Motor neuron (in vitro differentiated cells): ENCODE measurements around the gene AHSG. TPM values are rescaled to one million over a fixed set of nuclear protein-coding genes. Genes with fewer than 3 reads are reported as not detected.
"Not testable (repeated sequence)": the region's sequence is repeated elsewhere in the genome, so short reads cannot be mapped to it uniquely, and the experiment has no call there.

Experiments
- ATAC-seq, 8 experiments: fragments of 200-7000 bp; cut with Tn5 transposase; replicated peaks in 6 of 8; 2 replicates each; pipeline ENCODE4 v1.8.0; 2021; ENCODE audit warnings: mild to moderate bottlenecking in 8 of 8, moderate library complexity in 8 of 8
- H3K27ac ChIP-seq, 2 donors: fragments of 250-450 bp; sonication (Bioruptor Pico); 2 replicates each; pipeline ENCODE4 v1.9.0; 2021; ENCODE audit warnings: antibody characterized with exemption in 2 of 2, mild to moderate bottlenecking in 2 of 2, moderate library complexity in 1 of 2
- H3K4me1 ChIP-seq, 2 donors: fragments of 250-450 bp; sonication (Bioruptor Pico); replicated peaks in 1 of 2; 2 replicates each; pipeline ENCODE4 v1.6.1; 2021; ENCODE audit warnings: antibody characterized with exemption in 2 of 2, mild to moderate bottlenecking in 2 of 2, moderate library complexity in 1 of 2
- H3K4me3 ChIP-seq, 5 donors: fragments of 250-450 bp; sonication (Bioruptor Pico); 2 replicates each; pipeline ENCODE4 v1.9.0; 2021; ENCODE audit warnings: antibody characterized with exemption in 5 of 5, mild to moderate bottlenecking in 5 of 5, moderate library complexity in 4 of 5
- WGBS, 10 experiments: fragments of 450-650 bp; shearing (Covaris generic); methylation state at CpG; one replicate each; pipeline ENCODE4 v1.0.0; 2022; 5-methylcytosine and 5-hydroxymethylcytosine counted together
- in situ Hi-C, 9 experiments: fragments of 400-800 bp; cut with MboI; loops; one replicate each; pipeline ENCODE4 v1.15.0; 2021; ENCODE audit warnings: low sequenced_read_pairs in 9 of 9, low pct_unique_long_range_greater_than_20kb in 2 of 9; ENCODE audit not compliant: unreplicated experiment in 9 of 9
- total RNA-seq, 8 experiments: library from RNA; unstranded; fragments of 300-600 nt; gene quantifications; 2 replicates each; pipeline versions ENCODE4 v1.2.3 to v1.2.4, GENCODE V29; 2022

AHSG gene
- total RNA-seq, 8 experiments from 2014 or later: 0.11 to 0.81 (median 0.25) TPM; not detected in 4

DNA sequence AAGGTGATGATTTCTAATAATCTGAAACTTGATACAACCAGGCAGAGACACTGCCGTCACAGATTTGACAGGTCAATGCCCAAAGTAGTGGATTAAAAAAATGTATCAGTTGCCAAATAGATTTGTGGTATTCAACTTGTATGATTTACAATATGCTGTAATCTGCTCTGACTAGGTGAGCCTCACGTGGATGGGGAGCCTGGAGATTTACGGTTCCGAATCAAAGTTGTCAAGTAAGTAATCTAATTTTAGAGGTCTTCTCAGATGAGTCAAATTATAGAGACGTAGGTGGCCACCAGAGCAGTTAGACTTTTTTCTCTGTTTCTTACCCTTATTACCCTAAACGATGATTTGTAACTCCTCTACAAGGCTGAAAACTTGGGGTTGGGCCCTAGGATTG is 30.3 kb upstream of the AHSG start:
- 83 to 100% (median 97%) methylated on average over 1 to 6 of the region's 6 CpGs; no CpG with 5 or more reads in 1 of the 10 experiments for WGBS, 10 experiments
- Histone ChIP-seq H3K4me1 (no peaks in the 10 kb centered on the region), H3K4me3 (no peak overlapping the region), H3K27ac (no peak overlapping the region)
- ATAC-seq: no peak
- in situ Hi-C loops: loop anchor here in 1 of 9 experiments (25.0 kb wide), 1 partner anchor 205 kb away; the partner anchor contains the start of gene EIF4A2

DNA sequence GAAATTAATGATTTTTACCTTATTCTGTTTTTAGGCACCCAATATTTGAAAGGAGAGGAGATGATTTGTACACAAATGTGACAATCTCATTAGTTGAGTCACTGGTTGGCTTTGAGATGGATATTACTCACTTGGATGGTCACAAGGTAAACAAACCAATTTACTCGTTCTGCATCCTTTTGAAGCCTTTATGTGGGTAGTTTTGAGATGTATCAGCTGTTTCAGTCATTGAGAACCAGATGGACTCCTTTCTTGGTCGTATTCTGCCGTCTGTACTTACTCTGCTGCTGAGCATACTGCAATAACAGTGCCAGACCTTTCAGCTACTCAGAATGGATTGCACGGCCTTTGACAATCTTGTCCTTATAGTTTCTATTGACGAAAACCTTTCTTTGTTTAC is 29.0 kb upstream of the AHSG start:
- no peak for ATAC-seq
- 30 to 74% (median 49%) methylated on average over 3 to 5 of the region's 5 CpGs for WGBS, 10 experiments
- H3K4me1 ChIP-seq: no peaks in the 10 kb centered on the region
- in situ Hi-C loops: loop anchor here in 1 of 9 experiments (25.0 kb wide), 1 partner anchor 203 kb away; the partner anchor contains the start of gene EIF4A2
- no peak overlapping the region for H3K27ac ChIP-seq
- H3K4me3 ChIP-seq: no peak overlapping the region

DNA sequence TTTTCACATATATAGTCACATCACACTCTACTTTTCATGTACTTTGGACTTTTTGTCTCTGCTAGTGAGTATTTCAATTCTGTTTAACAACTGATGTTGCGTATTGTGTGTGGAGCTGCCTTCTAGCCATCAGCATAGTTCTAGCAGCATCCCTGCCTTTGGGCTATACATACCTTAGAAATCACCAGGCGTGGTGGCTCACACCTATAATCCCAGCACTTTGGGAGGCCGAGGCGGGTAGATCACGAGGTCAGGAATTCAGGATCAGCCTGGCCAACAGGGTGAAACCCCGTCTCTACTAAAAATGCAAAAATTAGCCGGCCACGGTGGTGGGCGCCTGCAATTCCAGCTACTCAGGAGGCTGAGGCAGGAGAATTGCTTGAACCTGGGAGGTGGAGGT is 26.6 kb upstream of the AHSG start:
- not testable (repeated sequence) for ATAC-seq, H3K4me3 ChIP-seq, H3K27ac ChIP-seq, H3K4me1 ChIP-seq
- 86 to 100% (median 96%) methylated on average over 1 to 7 of the region's 9 CpGs; no CpG with 5 or more reads in 2 of the 10 experiments for WGBS, 10 experiments
- in situ Hi-C loops: loop anchor here in 1 of 9 experiments (25.0 kb wide), 1 partner anchor 201 kb away; the partner anchor contains the start of gene EIF4A2

DNA sequence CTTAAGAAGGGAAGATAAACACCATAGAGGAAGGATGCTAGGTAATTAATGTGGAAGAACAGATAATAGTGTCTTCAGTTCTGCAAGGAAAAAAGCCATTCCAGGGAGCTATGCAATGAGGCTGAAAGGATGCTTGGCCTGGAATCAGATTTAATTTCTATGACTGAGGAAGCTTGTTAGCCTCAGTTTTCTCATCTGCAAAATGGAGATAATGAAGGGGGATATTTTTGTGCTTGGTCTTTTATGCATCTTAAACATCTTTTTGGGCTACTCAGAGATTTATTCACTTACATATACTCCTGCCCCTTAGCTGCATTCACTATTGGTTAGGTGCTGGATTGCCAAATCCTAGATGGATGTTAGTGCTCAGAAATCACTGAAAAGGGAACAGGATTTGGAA is 25.7 kb upstream of the AHSG start:
- in situ Hi-C loops: loop anchor here in 1 of 9 experiments (25.0 kb wide), 1 partner anchor 200 kb away; the partner anchor contains the start of gene EIF4A2
- no peak overlapping the region for H3K27ac ChIP-seq
- no peak overlapping the region for H3K4me3 ChIP-seq
- H3K4me1 ChIP-seq: no peaks in the 10 kb centered on the region
- ATAC-seq: no peak

DNA sequence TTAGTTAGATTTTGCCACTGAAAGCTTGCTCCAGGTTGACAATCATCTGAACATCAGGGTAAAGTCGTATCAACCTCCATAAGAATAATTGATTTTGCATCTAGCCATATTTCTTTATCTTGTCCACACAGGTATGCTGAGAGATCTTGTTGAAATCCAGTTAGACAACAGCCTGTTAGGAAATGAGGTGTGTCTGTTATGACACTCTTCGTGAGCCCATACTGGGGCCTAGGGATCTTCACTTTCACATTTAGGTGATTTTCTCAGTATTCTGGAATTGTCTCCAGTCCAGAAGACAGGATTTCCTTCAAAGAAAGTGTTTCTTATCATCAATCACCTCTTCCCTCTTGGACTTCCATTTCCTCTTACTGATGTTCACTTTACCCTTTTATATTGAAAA is 24.2 kb upstream of the AHSG start:
- in situ Hi-C loops: loop anchor here in 1 of 9 experiments (25.0 kb wide), 1 partner anchor 199 kb away; the partner anchor contains the start of gene EIF4A2
- no peaks in the 10 kb centered on the region for H3K4me1 ChIP-seq
- peak in 2 of 8 experiments; percentile 67 to 72 for ATAC-seq

DNA sequence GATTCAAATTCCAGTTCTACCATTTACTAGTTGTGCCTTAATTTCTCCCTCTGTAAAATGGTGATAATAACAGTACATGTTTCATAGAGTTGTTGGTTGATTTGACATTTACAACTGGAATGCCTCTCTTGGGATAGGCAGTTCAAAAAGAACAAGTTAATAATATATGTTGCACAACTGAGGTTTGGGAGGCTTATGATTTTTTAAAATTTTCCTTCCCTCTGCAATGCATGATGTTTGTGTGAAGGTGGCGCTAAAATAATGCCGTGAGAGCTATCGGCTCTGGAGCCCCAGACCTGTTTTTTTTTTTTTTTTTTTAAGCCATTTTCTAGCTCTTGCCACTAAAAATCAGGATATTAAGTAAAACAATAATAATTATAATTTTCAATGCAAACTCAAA is 23.7 kb upstream of the AHSG start:
- Histone ChIP-seq H3K4me3 (no peak overlapping the region), H3K4me1 (no peaks in the 10 kb centered on the region), H3K27ac (no peak overlapping the region)
- ATAC-seq: peak in 2 of 8 experiments; percentile 45 to 52
- 30 to 60% (median 43%) methylated on average over 2 to 3 of the region's 3 CpGs; no CpG with 5 or more reads in 1 of the 10 experiments for WGBS, 10 experiments
- in situ Hi-C loops: loop anchor here in 1 of 9 experiments (25.0 kb wide), 1 partner anchor 198 kb away; the partner anchor contains the start of gene EIF4A2

More for the DNA sequence above, 24.2 kb upstream of the AHSG start:
- no peak overlapping the region for H3K27ac ChIP-seq
- 15 to 81% (median 57%) methylated on average over 1 to 2 of the region's 2 CpGs; no CpG with 5 or more reads in 3 of the 10 experiments for WGBS, 10 experiments
- no peak overlapping the region for H3K4me3 ChIP-seq

DNA sequence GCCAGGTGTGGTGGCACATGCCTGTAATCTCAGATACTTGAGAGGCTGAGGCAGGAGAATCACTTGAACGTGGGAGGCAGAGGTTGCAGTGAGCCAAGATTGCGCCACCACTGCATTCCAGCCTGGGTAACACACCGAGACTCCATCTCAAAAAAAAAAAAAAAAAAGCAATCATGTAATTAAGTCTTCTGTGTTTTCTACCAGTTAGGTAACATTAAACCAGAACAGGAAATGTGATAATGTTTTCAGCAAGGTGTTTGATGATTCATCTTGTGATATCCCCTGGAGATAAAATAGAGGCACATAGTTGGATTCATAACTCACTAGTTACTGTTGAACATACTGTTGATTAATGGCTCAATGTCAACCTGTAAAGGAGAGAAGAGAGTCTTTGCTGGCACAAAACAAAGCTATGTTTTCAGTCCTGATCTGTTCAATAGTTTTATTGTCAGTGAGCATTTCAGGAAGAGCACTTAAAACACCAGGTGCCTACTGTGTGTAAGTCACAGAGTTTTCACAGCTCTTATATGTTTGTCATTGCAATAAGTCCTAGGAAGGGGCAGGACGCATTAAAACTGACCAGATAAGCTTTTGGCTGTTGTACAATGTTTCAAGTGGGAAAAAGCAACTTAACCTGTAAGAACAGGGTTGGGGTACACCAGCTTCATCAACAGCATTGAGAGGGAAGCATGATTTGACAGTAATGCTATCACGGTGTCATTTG is 22.8 kb upstream of the AHSG start:
- no peak for ATAC-seq
- in situ Hi-C loops: loop anchor here in 1 of 9 experiments (25.0 kb wide), 1 partner anchor 197 kb away; the partner anchor contains the start of gene EIF4A2
- H3K4me1 ChIP-seq: no peaks in the 10 kb centered on the region
- H3K4me3 ChIP-seq: no peak overlapping the region
- no peak overlapping the region for H3K27ac ChIP-seq
- WGBS, 10 experiments: 13 to 100% (median 69%) methylated on average over 1 to 5 of the region's 5 CpGs

DNA sequence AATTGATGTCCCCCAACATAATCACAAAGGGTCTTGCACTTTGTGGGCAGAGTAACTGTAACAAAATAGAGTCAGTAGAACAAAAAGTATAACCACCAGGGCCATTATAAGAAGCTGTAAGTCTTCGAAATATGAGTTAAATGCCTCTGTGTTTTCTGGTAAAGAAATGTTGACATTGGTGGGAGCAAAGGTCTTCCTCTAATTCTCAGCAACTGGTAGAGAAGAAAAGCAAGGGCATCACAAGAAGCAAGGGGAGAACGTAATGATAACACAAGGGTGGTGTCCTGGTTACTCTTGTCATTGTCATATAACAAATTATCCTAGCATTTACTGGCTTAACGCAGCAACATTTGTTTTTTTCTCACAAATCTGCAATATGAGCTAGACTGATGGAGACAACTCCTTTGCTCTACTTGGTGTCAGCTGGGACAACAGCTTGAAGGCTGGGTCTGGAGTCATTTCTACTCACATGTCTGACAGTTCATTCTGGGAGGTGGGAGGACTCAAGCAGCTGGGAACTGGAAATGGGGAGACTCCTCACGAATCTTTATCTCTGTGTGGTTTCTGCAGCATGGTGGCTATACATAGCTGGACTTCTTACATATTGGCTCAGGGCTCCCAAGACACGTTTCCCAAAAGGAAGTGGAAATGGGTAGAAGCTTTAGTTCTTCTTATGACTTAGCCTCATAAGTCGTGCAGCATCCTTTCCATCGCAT is 22.1 kb upstream of the AHSG start:
- in situ Hi-C loops: loop anchor here in 1 of 9 experiments (25.0 kb wide), 1 partner anchor 197 kb away; the partner anchor contains the start of gene EIF4A2
- 20 to 93% (median 74%) methylated on average over 1 to 7 of the region's 7 CpGs for WGBS, 10 experiments
- ATAC-seq: no peak
- H3K27ac ChIP-seq: no peak overlapping the region
- no peak overlapping the region for H3K4me3 ChIP-seq
- H3K4me1 ChIP-seq: no peaks in the 10 kb centered on the region

DNA sequence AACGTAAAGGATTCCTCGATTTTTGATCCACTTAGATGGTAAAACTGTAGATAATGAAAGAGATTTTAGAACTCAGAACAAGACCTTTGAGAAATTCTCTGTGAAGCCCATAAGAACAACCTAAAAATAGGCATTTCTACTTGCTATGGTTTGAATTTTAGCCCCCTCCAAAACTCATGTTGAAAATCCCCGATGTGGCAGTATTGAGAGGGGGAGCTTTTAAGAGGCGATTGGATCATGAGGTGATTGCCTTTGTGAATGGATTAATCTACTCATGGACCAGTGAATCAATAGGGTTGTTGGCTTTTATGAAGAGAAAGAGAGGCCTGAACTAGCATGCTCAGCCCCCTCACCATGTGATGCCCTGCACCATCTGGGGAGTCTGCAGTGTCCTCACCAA is 20.2 kb upstream of the AHSG start:
- no peak for ATAC-seq
- 44 to 100% (median 92%) methylated on average over 1 to 4 of the region's 4 CpGs for WGBS, 10 experiments
- no peak overlapping the region for H3K27ac ChIP-seq
- no peaks in the 10 kb centered on the region for H3K4me1 ChIP-seq
- no peak overlapping the region for H3K4me3 ChIP-seq
- in situ Hi-C loops: loop anchor here in 1 of 9 experiments (25.0 kb wide), 1 partner anchor 195 kb away; the partner anchor contains the start of gene EIF4A2

DNA sequence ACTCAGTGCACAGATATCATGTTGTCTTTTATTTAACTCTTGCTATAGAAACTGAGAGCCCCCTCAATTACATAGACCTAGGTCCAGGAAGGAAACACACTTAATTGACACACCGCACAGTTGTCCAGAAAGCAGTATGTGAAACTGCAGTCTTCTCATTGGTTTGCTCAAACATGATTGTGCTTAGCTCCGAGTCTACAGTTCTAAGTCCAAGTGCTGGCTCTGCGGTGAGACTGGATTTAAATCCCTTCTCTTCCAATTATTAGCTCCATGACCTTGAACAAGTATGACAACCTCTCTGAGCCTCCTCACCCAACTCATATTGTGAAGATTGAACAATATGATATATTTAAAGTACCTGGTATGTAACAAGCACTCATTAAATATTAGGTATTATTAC is 19.0 kb upstream of the AHSG start:
- in situ Hi-C loops: loop anchor here in 1 of 9 experiments (25.0 kb wide), 1 partner anchor 193 kb away; the partner anchor contains the start of gene EIF4A2
- ATAC-seq: no peak
- peaks cover 0 to 3% of the 10 kb centered on the region in 2 donors for H3K4me1 ChIP-seq
- no peak overlapping the region for H3K27ac ChIP-seq
- 71 to 100% (median 95%) methylated on average over 2 to 3 of the region's 3 CpGs; no CpG with 5 or more reads in 2 of the 10 experiments for WGBS, 10 experiments
- no peak overlapping the region for H3K4me3 ChIP-seq

DNA sequence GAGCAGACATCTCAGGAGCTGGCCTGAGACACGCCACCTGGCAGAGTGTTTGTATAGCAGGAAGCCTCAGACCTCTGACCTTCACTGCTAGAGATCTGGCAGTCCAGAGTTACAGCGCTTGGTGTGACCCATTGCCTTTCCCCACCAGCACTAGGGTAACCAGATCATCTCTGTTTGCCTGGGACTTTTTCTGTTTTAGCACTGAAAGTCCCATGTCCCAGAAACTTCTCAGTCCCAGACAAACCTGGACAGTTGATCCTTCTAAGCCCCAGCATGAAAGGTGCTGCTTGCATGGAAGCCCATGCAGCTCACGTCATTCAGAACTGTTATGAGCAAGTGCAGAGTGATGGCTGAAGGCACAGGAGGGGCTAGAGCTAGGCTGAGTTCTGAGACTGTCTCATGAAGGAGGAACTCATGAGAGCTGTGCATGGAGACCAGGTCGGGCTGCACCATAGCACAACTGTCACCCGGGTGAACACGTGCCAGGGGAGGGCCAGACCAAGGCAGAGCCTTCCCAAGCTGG is 18.2 kb upstream of the AHSG start:
- peaks cover 5 to 9% of the 10 kb centered on the region in 2 donors for H3K4me1 ChIP-seq
- in situ Hi-C loops: loop anchor here in 1 of 9 experiments (25.0 kb wide), 1 partner anchor 193 kb away; the partner anchor contains the start of gene EIF4A2
- no peak for ATAC-seq
- 40 to 100% (median 83%) methylated on average over 1 to 6 of the region's 6 CpGs; no CpG with 5 or more reads in 1 of the 10 experiments for WGBS, 10 experiments
- no peak overlapping the region for H3K4me3 ChIP-seq
- no peak overlapping the region for H3K27ac ChIP-seq

DNA sequence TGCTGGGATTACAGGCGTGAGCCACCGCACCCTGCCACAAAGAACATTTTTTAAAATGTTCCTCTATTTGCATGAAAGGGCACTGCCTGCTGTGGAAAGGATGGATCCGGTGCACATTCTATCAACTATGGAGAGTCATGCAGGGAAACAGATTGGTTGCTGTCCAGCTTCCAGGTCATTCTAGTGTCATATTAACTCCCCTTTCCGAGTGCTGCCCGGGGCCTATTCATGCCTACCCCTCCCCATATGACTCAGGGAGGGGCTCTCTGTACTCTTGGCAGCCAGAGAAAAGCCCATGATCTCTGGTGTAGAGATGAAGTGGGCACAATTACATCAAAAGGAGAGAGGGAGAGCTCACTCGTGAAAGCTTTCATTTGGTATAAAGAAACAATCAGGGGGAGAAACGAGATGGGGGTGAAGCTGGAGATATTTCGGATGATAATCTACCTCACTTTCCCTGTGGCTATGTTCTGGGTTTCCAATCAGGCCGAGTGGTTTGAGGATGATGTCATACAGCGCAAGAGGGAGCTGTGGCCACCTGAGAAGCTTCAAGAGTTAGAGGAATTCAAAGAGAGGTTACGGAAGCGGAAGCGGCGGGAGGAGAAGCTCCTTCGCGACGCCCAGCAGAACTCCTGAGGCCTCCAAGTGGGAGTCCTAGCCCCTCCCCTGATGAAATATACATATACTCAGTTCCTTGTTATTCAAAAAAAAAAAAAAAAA is 16.1 kb upstream of the AHSG start:
- WGBS, 10 experiments: 19 to 90% (median 66%) methylated on average over 2 to 11 of the region's 17 CpGs

More for the DNA sequence above, 16.1 kb upstream of the AHSG start:
- peak in 5 of 8 experiments; percentile 24 to 51 (median 37) for ATAC-seq
- in situ Hi-C loops: loop anchor here in 1 of 9 experiments (25.0 kb wide), 1 partner anchor 191 kb away; the partner anchor contains the start of gene EIF4A2
- Histone ChIP-seq H3K4me1 (peaks cover 5 to 12% of the 10 kb centered on the region in 2 donors), H3K27ac (no peak overlapping the region), H3K4me3 (no peak overlapping the region)
